B cell (primary cell): Measurements from ENCODE around the gene TMPRSS7. TPM values are rescaled to one million over a fixed set of nuclear protein-coding genes. Genes with fewer than 3 reads are reported as not detected.

Source experiments
- ATAC-seq: fragments of 200-7000 bp; cut with Tn5 transposase; one replicate; pipeline ENCODE4 v1.10.0; 2021; ENCODE audit warnings: low read depth, mild to moderate bottlenecking, moderate number of reproducible peaks, moderate library complexity
- CTCF ChIA-PET: fragments of 350-600 bp; sonication (Branson Sonifier 250); formaldehyde crosslinking; loops from one replicate; lab custom pipeline; 2021; ENCODE audit warnings: antibody characterized with exemption, inconsistent platforms; lab: Charles Lee
- POLR2A ChIA-PET: fragments of 350-600 bp; sonication (Branson Sonifier 250); formaldehyde crosslinking; loops from one replicate; lab custom pipeline; 2021; ENCODE audit warnings: antibody characterized with exemption; lab: Charles Lee
- DNase-seq: peaks from one replicate; pipeline ENCODE4 v3.0.0; 2013
- H2AFZ ChIP-seq: 2 replicates; pipeline ENCODE4 v1.6.1; 2012; ENCODE audit warnings: mild to moderate bottlenecking, low read depth, low read length; ENCODE audit not compliant: insufficient read depth, poor library complexity, severe bottlenecking
- H3K27ac ChIP-seq, 2 donors: 1 replicate in 1 of 2; 2 replicates in 1 of 2; pipeline ENCODE4 v1.5.1; 2012 to 2013; ENCODE audit warnings: low read length in 2 of 2, mild to moderate bottlenecking in 2 of 2, moderate library complexity in 1 of 2
- H3K27me3 ChIP-seq, 4 experiments: fragments of 200-600 bp in 1 of 4; sonication (generic) in 1 of 4; replicated peaks in 1 of 4; 1 replicate in 2 of 4; 2 replicates in 2 of 4; pipeline versions ENCODE4 v1.6.1 to v1.7.0; 2013 to 2016; ENCODE audit warnings: low read length in 3 of 4, mild to moderate bottlenecking in 2 of 4, mixed read lengths in 1 of 4, moderate library complexity in 1 of 4; ENCODE audit not compliant: insufficient read depth in 4 of 4, control insufficient read depth in 3 of 4; ENCODE audit errors: control extremely low read depth in 1 of 4
- H3K36me3 ChIP-seq, 2 experiments: replicated peaks in 1 of 2; 1 replicate in 1 of 2; 2 replicates in 1 of 2; pipeline versions ENCODE4 v1.6.1 to v1.7.1; 2013; ENCODE audit warnings: low read length in 1 of 2; ENCODE audit not compliant: insufficient read depth in 2 of 2, control insufficient read depth in 1 of 2; ENCODE audit errors: control extremely low read depth in 1 of 2, extremely low read depth in 1 of 2
- H3K4me1 ChIP-seq, 2 donors: fragments of 200-600 bp in 1 of 2; sonication (generic) in 1 of 2; 1 replicate in 1 of 2; 2 replicates in 1 of 2; pipeline versions ENCODE4 v1.5.1 to v1.6.1; 2013 to 2017; ENCODE audit warnings: low read length in 2 of 2; ENCODE audit not compliant: control insufficient read depth in 2 of 2, insufficient read depth in 2 of 2
- H3K4me2 ChIP-seq: replicated peaks from 2 replicates; pipeline ENCODE3; 2012; ENCODE audit warnings: mild to moderate bottlenecking, low read depth, low read length; ENCODE audit not compliant: poor library complexity, severe bottlenecking
- H3K4me3 ChIP-seq, 5 experiments: fragments of 200-600 bp in 1 of 5; sonication (generic) in 1 of 5; 1 replicate in 3 of 5; 2 replicates in 2 of 5; pipeline versions ENCODE4 v1.5.1 to v1.7.0; 2011 to 2016; ENCODE audit warnings: low read length in 4 of 5, mild to moderate bottlenecking in 4 of 5, low read depth in 2 of 5, control low read depth in 1 of 5, moderate library complexity in 1 of 5; ENCODE audit not compliant: insufficient read depth in 1 of 5; ENCODE audit errors: control extremely low read depth in 1 of 5, extremely low read depth in 1 of 5
- H3K79me2 ChIP-seq: fragments of 200-600 bp; sonication (generic); one replicate; pipeline ENCODE4 v1.6.0; 2016; ENCODE audit warnings: low read length; ENCODE audit not compliant: control insufficient read depth, insufficient read depth
- H3K9ac ChIP-seq: fragments of 200-600 bp; sonication (generic); 2 replicates; pipeline ENCODE4 v1.6.1; 2017; ENCODE audit warnings: mild to moderate bottlenecking, low read length, moderate library complexity
- H3K9me3 ChIP-seq, 3 donors: one replicate each; pipeline versions ENCODE4 v1.6.1 to v1.7.1; 2013; ENCODE audit warnings: low read length in 2 of 3; ENCODE audit not compliant: control insufficient read depth in 2 of 3, insufficient read depth in 1 of 3; ENCODE audit errors: control extremely low read depth in 1 of 3
- H4K20me1 ChIP-seq: 2 replicates; pipeline ENCODE4 v1.6.0; 2012; ENCODE audit warnings: mild to moderate bottlenecking, low read length; ENCODE audit not compliant: insufficient read depth, control insufficient read depth, poor library complexity, severe bottlenecking
- H3K27ac Mint-ChIP-seq: one replicate; pipeline ENCODE4 v1.8.0; 2021; ENCODE audit warnings: mixed read lengths
- H3K27me3 Mint-ChIP-seq: one replicate; pipeline ENCODE4 v1.8.0; 2021; ENCODE audit warnings: mixed read lengths
- H3K4me1 Mint-ChIP-seq: one replicate; pipeline ENCODE4 v1.8.0; 2021; ENCODE audit warnings: mixed read lengths
- H3K4me3 Mint-ChIP-seq: one replicate; pipeline ENCODE4 v1.8.0; 2021; ENCODE audit warnings: mixed read lengths
- H3K9me3 Mint-ChIP-seq: one replicate; pipeline ENCODE4 v1.8.0; 2022; ENCODE audit warnings: mixed read lengths; ENCODE audit not compliant: insufficient read depth
- CTCF ChIP-seq: fragments of 200-600 bp; IDR thresholded peaks from one replicate; pipeline ENCODE4 v1.8.0; 2022; ENCODE audit warnings: antibody characterized with exemption, mild to moderate bottlenecking
- EZH2 ChIP-seq: IDR thresholded peaks from 2 replicates; pipeline ENCODE4 v1.6.1; 2012; ENCODE audit warnings: borderline replicate concordance, low read depth, mild to moderate bottlenecking, moderate library complexity, low read length; ENCODE audit not compliant: insufficient read depth, poor library complexity, severe bottlenecking
- WGBS: methylation state at CpG from one replicate; pipeline ENCODE4 v1.1.5; 2013; ENCODE audit warnings: missing lambda C conversion rate; ENCODE audit not compliant: insufficient coverage; 5-methylcytosine and 5-hydroxymethylcytosine counted together
- intact Hi-C: fragments of 100-400 bp; cut with micrococcal nuclease; formaldehyde crosslinking; loops from one replicate; pipeline ENCODE4 v1.10.0; 2022
- polyA plus RNA-seq: library from polyadenylated mRNA; depleted of rRNA; stranded (reverse); fragments of >200 nt; gene quantifications from 2 replicates; pipeline ENCODE4 v1.2.3, GENCODE V29; 2012
- total RNA-seq, 2 donors: library from RNA; stranded (reverse); fragments of 120-200 nt in 1 of 2; gene quantifications; 1 replicate in 1 of 2; 2 replicates in 1 of 2; pipeline versions ENCODE4 v1.2.3 to v1.2.4, GENCODE V29; 2013 to 2022

Gene TMPRSS7
- total and polyA plus RNA-seq, 2 donors (not counting 1 experiment from before 2014, with no cell fraction given), result not detected

GRCh38 chr3:112092496-112093179, 58.1 kb downstream of the TMPRSS7 start:
- no peaks in the 10 kb centered on the region for H3K79me2 ChIP-seq
- POLR2A ChIA-PET, result interaction anchor here (0.7 kb wide), 2 partner anchors 16 to 238 kb away, joined by 3 to 4 read pairs; no protein-coding TSS in a partner anchor

More at GRCh38 chr3:112092496-112093179, 58.1 kb downstream of the TMPRSS7 start:
- CTCF ChIA-PET, result interaction anchor here (0.6 to 0.7 kb wide), 2 partner anchors 14 to 19 kb away, joined by 3 read pairs; no protein-coding TSS in a partner anchor
- Mint-ChIP-seq H3K9me3 (no peaks in the 10 kb centered on the region), H3K27me3 (peaks cover 18% of the 10 kb centered on the region), H3K27ac (peak overlapping the region; percentile 39), H3K4me1 (peaks cover 31% of the 10 kb centered on the region), H3K4me3 (peak overlapping the region; percentile 20)
- intact Hi-C loops, result no loop called here
- Histone ChIP-seq H3K27ac (no peak overlapping the region), H3K4me2 (peak overlapping the region; percentile 33), H3K9me3 (no peaks in the 10 kb centered on the region), H3K27me3 (peaks cover 0 to 15% (median 10%) of the 10 kb centered on the region in 4 experiments), H3K4me3 (no peak overlapping the region), H4K20me1 (no peaks in the 10 kb centered on the region), H3K36me3 (no peaks in the 10 kb centered on the region), H3K4me1 (peaks cover 19 to 22% of the 10 kb centered on the region in 2 donors), H2AFZ (no peak overlapping the region), H3K9ac (no peak overlapping the region)
- ATAC-seq (peak; percentile 76), DNase-seq (peak; percentile 29)
- TF ChIP-seq CTCF, result no peak
- no peak for TF ChIP-seq EZH2
- WGBS, result 40% methylated on average over 2 of the region's 6 CpGs
